GM18907 (cell line): Measurements from ENCODE around the gene WDFY4.

Experiments
- ATAC-seq: cut with Tn5 transposase; IDR thresholded peaks from one replicate; pipeline ENCODE4 v1.9.1; 2021; ENCODE audit warnings: mild to moderate bottlenecking, moderate library complexity; ENCODE audit not compliant: unreplicated experiment

WDFY4 gene

DNA sequence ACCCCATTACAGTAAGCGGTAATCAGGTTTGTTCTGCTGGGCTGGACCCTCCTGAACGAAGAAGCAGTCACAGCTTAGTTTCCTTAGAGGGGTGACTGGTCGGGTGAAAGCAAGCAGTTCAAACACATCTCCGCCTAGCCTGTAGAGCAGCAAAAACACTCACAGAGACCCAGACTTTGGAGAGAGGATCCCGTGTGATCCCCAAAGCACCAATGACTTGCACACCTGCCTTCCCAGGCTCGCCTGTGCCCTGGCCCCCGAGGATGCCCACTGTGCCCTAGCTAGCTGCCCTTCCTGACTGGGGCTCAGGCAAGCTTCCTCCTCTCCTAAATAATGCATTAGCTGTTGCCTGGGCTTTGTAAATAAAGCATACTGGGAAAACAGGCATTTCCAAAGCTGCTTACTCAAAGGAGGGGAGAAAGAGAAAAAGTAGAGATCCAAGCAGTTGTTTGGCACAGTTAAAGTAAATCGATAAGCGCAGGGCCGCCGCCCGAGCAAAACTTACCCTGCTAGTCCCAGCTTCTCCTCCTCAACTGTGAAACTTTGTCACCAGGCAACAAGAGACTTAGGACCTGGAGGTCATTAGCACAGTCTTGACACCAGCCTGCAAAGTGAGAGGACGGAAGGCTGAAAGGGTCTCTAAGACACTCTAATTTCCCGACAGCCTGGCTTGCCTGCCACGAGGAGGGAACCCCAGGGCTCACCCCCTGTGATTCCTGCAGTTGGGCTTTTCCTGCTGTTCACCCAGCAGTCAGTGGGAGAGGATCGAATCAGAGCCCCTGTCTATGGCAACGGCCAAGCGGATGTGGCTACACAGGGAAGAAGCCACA lies 250.2 kb downstream of the WDFY4 start:
- ATAC-seq: no peak

DNA sequence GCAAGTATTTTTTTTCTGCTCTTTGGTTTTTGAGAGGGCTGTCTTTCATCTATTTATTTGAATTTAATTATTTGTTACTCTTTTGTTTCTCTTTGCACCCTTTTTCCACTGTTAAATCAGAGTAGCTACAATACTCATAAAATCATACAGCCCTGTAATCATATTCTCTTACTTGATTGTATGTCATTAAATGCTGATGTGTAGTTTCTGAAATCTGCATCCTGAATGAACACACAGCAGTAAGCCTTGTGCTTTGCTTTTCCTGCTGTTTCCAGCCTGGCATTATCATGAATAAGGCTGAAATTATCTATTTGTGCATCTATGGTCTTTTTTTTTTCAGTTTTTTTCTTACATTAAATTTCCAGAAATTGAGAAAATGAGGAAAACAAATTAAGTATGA lies 250.9 kb downstream of the WDFY4 start:
- no peak for ATAC-seq

DNA sequence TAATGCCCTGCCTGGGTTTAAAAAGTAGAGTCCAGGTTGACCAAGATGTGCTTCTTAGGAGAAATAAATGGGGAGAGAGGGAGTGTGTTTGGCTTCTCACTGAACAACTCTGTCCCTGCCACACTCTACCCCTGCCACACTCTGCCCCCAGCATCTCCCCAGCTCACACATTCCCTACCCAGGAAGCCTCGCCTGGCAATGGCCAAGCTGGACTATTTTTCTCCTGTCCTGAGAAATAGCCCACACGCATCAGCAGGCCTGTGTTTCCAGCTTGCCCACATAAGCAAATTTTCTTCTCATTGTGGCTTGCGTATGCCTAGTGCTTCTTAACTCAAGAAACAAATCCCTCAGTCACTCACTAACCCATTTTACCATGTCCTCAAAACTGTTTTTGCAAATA lies 253.1 kb downstream of the WDFY4 start:
- ATAC-seq: no peak

DNA sequence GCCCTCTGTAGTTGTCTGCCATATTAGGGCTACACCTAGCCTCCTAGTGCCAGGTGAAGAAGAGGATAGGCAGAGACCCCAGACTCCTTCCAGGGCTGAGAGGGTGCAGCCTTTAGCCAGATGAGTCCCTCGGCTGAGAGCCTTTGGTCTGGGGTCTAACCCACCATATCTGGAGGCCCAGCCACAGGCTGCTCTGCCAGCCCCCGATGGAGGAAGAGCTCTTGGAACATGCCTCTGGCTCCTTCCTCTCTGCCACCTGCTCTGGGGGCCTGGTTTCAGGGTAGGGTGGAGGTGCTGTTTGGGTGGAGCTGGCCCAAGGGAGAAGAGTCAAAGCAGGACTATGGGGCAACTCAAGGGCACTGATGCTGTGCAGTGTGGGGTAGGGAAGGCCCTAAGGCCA lies 253.6 kb downstream of the WDFY4 start:
- ATAC-seq: no peak

DNA sequence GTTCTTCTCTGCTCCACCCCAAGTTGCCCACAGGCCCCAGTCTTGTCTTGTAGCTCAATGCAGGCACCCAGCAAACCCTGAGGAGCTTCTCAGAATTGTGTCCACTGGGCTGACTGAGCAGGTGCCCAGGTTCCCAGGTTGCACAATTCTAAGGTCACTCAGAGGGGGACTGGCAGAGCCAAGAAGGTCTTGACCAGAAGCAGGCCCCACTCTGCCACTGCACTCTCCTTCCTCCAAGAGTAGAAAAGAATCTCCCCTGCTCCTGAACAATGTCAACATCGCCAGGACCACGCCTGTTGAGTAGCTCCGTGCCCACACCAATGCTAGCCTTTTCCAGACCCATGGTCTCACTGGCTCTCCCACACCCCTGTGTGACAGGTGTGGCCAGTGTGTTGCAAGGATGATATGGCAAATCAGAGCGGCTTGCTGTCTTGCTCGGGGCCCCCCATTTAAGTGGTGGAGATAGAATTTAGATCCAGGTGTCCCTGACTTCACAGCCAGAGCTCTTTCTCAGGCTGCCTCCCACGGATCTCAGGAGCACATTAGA lies 254.4 kb downstream of the WDFY4 start:
- no peak for ATAC-seq

DNA sequence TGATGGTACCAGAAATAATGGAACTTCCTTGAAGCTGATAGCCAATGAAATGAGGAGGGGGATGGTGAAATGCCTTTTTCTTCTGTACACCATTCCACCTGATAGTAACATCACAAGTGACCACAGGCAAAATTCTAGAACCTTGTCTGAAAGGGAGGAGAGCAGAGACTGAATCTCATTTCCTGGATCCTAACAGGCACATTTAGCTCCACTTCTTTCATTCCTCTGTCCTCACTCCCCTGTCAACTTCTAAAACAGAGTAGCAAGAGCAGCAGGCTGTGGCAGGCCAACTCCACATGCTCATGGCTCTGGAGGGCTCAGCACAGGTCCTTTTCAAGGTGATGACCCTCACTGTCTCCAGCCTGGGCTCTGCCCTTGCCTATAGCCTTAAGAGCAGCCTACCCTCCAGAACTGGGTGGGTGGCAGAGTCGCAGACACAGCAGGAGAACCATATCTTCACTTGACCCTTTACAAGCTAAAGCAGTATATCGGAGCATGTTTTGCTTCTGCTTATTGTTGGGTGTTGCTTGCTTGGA lies 255.2 kb downstream of the WDFY4 start, which contains the start of gene LRRC18:
LRRC18 (minus strand) TSS at position 51 of the 536 bp plus-strand sequence. CDS start 25,685 bp downstream, outside the sequence.
- no peak for ATAC-seq

DNA sequence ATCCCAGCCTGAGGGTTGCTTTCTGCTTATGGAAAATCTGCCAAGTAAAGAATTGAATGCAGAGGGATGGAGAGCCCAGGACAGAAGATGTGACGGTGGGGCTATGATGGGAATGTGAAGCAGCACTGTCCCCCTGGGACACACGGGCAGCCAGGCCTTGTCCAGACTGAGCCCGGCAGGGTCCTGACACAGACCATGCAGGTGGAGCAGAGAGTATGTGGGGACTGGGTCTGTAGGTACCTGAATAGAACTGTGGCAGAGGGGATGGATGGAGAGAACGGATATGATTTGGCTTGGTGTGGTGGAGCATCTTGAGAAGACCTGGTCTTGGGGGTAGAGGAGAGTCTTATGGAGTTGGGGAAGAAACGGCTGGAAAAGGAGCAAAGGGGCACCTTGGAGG lies 255.7 kb downstream of the WDFY4 start:
- no peak for ATAC-seq

DNA sequence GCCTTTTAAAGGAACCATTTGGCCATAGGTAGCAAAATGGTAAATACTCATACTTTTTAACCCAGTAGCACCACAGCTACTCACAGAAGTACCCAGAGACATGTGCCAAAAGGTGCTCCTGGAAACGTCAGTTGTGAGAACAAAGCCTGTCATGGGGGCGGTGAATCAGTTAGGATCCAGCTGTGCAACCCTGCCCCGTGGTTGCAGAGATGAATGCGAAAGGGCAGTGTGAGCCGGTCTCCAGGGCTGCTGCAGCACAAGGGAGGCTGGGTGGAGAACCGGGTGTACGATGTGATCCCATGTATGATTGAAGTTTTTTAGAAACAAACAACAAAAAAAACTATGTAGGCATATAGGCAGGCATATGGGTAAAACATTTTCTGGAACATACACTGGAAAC lies 256.3 kb downstream of the WDFY4 start:
- no peak for ATAC-seq

DNA sequence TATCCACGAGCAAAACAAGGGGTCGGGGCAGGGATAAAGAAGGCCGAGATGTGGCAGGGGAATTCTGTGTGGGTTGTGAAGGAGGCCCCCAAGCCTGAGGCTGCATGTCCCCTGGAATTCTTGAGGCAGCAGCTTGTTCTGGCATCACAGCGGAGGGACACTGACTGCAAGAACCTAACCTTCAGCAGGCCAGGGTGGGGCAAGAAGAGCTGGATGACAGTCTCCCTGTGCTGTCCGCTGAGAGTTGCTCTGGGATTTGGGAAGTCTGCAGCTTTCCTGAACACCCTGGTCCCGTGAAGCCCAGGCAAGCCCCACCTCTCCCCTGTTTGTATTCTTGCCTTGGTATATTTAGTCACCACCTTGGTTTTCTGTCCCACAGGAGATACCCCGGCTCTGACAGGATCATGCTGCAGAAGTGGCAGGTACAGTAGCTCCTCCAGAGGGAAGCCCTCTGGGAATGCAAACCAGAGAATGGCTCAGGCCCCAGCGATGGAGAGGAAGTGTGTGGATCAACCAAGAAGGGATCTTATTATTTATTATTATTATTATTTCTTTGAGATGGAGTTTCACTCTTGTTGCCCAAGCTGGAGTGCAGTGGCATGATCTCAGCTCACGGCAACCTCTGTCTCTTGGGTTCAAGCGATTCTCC lies 256.9 kb downstream of the WDFY4 start:
- no peak for ATAC-seq

DNA sequence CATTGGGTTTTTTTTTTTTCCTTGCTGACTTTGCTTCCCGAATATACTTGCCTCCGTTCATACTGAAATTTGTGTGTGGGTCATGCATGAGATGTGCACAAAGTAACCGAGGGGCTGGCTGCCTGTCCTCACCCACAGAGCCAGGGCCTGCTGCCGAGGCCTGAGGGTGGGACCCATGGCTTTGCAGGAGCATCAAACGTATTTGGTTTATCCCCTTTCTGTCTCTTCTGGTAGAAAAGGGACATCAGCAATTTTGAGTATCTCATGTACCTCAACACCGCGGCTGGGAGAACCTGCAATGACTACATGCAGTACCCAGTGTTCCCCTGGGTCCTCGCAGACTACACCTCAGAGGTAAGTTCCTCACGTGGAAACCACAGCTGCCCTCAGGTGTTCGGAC lies 258.4 kb downstream of the WDFY4 start:
- ATAC-seq: no peak

DNA sequence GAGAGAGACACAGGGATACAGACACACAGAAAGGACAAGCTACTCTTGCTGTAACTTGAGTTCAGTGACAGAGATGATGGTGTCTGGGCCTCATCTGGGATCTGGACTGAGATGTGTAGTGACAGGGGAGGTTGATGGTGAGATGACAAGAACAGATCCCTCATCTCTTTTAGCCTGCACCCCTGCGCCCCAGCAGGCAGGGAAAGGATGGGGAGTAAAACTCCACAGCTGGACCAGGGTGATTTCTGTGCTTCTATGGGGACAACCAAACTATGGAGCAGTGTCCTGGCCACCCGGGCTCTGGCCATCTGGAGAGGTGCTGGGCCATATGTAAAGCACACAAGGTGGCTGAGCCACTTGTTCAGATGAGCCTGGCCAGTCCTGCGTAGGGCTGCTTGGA lies 259.5 kb downstream of the WDFY4 start:
- ATAC-seq: no peak

DNA sequence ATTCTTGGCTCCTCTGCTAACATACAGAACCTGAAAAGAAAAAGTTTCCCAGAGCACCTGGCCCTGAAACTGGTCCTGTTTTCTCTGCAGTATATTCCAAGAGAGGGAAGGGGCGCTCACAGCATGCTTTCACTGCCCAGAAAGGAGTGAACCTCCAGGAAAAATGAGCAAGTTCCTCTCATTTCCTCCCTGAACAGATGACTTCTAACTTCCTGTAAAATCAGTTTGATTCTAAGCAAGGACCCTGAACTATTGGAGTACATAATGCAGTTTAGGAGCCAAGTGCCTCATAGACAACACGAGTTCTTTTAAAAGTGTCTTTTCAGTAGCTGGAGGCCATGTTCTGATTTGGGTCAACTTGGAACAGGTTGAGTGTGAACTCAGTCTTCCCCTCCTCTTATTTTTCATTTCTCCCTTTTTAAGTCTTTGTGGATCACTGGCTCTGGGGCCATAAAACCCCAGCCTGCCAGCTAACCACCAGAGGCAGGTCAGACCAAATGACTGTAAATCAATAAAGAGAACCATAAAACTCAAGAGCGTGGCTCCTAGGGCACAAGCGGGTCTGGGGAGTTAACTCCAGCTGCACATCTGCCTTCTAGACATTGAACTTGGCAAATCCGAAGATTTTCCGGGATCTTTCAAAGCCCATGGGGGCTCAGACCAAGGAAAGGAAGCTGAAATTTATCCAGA lies 260.9 kb downstream of the WDFY4 start:
- no peak for ATAC-seq

DNA sequence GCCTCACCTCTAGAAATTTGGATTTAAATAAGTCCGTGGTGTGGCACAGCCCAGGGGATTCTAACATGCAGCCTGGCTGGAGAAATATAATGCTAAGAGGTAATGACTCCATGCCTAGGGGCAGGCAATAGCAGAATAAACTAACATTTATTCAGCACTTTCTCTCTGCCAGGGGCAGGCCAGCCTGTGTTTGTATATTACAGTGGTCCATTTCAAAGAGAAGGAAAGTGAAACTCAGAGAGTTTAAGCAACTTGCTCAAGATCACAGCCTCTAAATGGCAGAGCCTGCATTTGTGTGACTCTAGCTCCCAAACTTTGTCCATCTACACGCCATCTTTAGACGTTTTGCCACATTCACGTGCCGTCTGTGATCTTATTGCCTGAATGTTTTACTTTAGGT lies 261.7 kb downstream of the WDFY4 start:
- no peak for ATAC-seq

DNA sequence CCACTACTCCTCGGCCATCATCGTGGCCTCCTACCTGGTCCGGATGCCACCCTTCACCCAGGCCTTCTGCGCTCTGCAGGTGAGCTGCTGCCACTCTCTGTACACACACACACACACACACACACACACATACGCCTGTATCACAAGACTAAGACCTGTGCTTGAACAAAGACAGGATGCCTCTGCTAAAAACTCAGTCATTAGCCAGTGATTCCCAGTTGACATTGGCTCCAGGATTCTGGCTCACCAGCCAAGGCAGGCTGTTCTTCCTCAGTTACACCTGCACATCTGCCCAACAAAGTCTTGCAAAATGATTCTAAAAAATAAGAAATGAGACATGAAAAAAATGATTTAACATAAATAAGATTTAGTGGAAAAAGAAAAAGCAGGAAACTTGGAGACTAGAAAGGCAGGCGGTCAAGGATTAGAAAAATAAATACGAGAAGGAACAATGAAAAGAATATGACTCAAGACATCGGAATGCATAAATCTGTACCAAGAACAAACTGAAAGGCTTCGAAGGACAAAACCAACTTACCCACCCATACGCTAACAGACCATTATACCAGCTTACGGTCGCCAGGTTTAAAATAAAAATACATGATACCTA lies 262.3 kb downstream of the WDFY4 start:
- no peak for ATAC-seq

DNA sequence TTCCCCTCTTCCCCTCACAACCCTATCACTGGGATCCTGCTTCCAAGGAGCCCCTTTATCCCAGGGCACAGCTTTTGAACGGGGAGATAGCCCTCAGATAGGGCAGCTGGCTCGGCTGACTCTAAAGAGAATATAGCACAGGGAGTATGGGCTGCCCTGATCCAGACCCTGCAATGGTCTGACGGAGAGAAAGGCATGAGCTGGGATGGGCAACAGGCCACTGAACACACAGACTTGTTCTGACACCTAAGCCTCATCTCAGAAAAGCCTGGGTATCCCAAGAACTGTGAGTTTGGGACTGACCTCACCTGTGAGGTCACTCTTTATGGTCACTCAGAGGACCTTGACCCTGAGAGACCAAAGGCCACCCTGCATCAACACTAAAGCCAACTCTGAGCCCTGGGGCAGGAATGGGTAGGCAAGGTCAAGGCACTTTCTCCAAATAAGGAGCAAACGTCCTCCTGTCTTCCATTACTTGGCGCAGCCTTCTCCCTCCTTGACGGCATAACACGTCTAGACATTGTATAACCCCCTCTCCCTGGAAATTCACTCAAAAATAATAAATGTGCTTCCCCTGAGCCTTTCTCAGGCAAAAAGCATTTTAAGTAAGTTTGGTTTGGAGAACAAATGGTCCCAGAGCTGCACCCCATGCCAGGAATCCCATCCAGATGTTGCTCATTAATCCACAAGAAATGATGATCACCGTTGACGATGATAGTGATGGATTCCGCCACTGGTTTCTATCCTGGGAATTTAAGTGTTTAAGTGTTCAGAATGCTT lies 263.2 kb downstream of the WDFY4 start:
- ATAC-seq: no peak

DNA sequence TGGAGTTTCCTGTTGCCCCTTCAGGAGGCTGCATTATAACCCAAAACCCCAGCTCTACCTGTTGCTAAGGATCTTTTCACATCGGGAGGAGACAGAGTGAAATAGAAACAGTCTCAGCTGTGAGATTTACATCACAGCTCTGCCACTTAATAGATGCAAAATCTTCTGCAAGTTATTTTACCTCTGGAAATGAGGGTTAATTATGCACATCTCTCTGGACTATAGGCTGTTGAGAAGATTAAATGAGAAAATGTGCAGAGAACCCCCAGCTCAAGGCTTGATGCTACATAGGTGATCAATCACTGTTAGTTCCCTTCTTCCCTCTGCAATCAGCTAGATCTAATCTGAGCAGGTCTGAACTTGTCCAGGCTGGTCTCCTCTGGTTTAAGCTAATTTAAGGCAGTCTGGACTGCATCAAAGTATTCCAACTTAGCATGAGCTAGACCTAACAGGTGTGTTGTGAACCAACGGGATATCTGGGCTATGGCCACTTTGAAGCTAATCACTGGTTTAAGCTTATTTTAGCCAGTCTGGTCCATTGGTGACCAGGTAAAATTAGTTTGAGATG lies 263.9 kb downstream of the WDFY4 start:
- no peak for ATAC-seq

DNA sequence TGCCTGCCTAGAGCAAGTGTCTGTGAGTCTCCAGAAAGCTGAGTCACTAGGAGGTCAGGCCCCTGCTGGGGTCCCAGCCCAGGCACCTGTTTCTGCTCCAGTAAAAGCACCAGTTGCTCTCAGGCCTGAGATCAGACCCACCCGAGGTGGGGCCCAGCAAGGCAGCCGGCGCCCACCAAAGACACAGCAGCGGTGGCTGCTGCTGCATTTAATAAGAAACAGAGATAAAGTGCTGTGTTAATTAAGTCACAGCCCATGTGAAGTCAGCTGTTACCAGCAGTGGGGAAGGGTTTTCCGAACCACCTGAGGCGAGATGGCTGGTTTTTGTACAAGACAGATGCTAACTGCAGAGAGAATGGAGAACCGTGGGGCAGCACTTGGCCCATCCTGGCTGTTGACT lies 267.0 kb downstream of the WDFY4 start:
- ATAC-seq: no peak

DNA sequence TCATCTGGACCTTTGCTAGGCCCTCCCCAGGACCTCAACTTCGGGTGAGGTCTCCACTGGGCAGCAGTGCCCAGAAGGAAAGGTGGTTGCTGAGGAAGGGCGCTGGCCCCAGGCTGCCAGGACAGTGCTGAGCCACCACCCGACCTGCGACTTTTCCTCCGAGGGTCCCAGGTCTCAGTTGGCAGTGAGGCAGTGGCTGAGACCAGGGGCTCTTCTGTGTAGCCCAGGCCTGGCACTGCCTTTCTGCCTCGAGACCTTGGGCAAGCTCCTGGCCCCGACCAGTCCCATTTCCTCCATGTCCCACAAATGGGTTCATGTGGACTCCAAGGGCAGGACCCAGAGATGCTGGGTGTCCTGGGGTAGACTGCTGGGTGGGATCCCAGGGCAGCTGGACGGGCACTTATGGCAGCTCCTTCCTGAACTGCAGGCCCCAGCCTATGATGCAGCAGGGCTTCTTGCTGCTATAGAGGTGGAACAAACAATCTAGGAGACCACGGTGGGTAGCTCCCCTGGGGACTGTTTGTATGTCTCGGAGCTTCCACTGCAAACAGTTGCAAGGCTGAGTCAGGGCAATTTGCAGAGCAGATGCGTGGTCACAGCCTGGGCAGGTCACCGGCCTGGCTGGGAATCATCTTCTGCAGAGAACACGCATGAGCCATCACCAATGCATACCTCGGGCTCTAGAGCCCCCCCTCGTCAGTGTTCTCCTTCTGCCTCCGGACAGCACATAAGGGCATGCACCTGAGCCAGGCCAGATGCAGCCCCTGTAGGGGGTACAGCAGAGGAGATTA lies 272.9 kb downstream of the WDFY4 start:
- ATAC-seq: no peak

DNA sequence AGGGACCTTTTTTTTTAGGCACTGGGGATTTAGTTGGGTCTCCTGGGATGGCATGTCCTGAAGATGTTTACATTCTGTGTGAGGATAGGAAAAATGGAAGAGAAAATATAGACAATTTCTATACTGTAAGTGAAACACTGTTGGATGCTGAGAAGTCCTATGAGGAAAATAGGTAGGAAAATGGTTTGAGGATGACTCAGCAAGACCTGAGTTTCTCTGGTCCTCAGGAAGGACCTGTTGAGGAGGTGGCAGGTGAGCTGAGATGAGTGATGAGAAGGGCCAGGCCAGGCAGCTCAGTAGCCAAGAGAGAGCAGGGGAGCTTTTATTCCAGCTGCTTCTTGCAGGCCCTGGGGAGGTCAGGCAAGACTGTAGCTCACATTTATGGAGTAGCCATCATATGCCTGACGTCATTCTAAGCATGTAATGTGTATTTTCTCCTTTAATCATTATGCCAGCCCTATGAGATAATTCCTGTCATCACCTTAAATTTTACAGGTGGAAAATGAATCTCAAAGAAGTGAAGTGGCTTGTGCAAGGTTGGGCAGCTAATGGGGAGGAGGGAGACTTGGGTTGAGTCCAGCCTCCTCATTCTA lies 274.0 kb downstream of the WDFY4 start:
- ATAC-seq: no peak
